Stimulated activated CD4-positive, alpha-beta T cell treated with anti-CD3 and anti-CD28 coated beads, Interleukin-1b, Interleukin-23, amount 100 ng/mL, for 1 hour (primary cell): Measurements from ENCODE around the gene CACNG7.
"Not testable (repeated sequence)": the region's sequence is repeated elsewhere in the genome, so short reads cannot be mapped to it uniquely, and the experiment has no call there.

Experiments
- DNase-seq, 2 donors: peaks; one replicate each; pipeline ENCODE4 v3.0.0-alpha.2; 2020; ENCODE audit warnings: low read depth in 2 of 2

The CACNG7 gene

GRCh38 chr19:53906211-53907192 is 2.6 kb upstream of the CACNG7 start:
- peak; percentile 30 to 53 for DNase-seq

GRCh38 chr19:53907193-53907581 is 1.9 kb upstream of the CACNG7 start:
- no peak for DNase-seq

DNA sequence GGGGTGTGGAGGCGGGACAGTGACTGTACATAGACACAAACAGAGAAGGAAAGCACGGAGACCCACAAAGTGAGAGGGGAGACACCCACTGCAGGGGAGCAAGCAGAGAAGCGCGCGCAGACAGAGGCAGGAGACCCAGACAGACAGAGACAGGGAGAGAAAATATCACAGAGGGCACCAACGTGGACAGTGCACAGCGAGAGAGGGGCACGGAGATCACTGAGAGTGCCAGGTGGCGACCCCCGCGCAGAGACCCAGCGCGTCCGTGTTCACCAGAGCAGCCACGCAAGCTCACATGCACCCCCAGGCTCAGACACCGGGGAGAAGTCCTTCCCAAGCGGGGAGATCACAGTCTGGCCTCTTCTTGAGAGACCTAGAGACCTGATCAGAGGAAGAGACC is 1.4 kb upstream of the CACNG7 start:
- DNase-seq: no peak

DNA sequence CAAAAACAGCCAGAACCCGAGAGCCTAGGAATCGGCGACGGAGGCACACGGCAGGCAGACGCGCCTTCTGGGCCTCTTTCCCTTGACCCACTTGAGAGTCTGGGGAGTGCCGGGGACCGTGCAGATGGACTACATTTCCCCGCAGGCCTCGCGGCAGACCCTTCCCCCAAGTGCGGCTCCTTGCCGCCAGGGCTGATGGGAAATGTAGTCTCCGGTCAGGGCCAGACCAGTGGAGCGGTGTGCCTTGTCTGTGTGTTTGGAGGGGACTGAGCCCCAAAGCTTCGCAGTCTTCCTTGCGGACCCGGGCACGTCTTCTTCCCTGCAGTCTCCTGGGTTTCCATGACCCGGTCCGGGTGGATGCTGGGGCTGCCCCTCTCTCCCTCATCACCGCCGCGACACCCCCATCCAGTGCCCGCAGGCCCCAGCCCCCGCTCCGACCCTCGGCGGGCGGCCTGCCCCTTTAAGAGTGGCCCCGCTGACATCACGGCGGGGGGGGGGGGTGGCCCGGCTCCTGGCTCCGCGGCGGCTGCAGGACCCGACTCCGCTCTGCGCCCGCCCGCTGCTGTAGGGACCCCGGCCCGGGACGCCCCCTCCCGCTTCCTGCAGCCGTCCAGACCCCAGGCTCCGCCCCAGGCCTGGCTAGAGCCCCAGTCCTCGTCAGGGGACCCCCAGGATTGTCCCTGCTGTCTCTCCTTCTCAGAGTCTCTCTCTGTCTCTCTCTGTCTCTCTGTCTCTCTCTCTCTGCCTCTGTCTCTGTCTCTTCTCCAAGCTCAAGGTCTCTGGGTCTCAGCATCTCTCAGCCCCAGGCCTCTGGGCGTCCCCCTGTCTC is 758 bp upstream of the CACNG7 start:
- DNase-seq: peak in 1 of 2 donors; percentile 17

DNA sequence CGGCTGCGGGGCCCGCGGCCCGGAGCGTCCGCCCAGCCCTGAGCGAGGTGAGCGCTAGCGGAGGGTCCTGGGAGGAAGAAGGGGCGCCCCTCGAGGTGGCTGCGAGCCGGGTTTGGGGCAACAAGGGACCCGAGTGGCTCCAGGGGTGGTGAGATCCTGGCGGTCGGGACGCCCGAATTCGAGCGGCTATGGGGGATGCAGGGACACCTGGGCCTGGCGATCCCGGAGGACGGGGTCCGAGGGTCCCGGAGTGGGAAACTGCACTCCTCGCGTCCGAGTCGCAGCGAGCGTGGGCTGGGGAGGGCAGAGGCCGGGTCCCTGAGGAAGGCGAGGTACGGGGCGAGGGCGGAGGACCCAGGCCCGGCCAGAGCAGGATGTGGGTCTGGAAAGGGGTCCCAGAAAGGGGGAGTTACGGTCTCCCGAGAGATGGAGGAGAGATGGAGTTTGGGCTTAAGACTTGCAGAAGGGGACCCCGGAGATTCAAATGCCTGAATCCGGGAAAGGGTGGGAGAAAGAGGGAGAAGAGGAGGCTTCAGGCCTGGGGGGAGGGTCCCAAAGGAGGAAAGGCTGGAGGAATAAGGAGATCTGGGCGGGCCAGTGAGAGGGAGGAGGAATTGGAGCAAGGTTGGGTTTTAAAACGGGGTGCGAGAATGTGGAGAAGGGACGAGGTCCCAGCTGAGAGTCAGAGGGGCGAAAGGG is 542 bp downstream of the CACNG7 start:
- DNase-seq: no peak

- DNase-seq: no peak
Observed at GRCh38 chr19:53910170-53910518, 1.1 kb downstream of the CACNG7 start.

- no peak for DNase-seq
Observed at GRCh38 chr19:53912653-53913052, 3.6 kb downstream of the CACNG7 start.

GRCh38 chr19:53915000-53915399 is 5.9 kb downstream of the CACNG7 start:
- no peak for DNase-seq

GRCh38 chr19:53916004-53916403 is 6.9 kb downstream of the CACNG7 start:
- no peak for DNase-seq

- DNase-seq: no peak
Observed at GRCh38 chr19:53917356-53917755, 8.3 kb downstream of the CACNG7 start.

- no peak for DNase-seq
Observed at GRCh38 chr19:53927739-53928138, 18.7 kb downstream of the CACNG7 start.

DNA sequence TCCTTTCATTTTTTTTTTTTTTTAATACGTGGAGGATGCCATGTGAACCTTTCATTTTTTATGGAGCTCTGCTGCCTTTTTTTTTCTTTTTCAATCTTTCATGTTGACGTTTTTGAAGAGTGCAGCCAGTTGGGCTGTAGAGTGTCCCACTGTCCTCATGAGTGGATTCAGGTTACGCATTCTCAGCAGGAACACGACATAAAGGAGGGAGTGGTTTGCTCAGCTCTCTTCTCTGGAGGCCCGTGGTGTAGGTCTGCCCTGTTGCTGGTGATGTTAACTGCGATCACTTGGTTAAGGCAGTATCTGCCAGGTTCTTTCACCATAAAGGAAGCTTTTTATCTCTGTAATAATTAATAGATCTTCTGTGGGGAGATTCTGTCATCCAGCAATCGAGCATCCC is 27.0 kb downstream of the CACNG7 start:
- no peak for DNase-seq

DNA sequence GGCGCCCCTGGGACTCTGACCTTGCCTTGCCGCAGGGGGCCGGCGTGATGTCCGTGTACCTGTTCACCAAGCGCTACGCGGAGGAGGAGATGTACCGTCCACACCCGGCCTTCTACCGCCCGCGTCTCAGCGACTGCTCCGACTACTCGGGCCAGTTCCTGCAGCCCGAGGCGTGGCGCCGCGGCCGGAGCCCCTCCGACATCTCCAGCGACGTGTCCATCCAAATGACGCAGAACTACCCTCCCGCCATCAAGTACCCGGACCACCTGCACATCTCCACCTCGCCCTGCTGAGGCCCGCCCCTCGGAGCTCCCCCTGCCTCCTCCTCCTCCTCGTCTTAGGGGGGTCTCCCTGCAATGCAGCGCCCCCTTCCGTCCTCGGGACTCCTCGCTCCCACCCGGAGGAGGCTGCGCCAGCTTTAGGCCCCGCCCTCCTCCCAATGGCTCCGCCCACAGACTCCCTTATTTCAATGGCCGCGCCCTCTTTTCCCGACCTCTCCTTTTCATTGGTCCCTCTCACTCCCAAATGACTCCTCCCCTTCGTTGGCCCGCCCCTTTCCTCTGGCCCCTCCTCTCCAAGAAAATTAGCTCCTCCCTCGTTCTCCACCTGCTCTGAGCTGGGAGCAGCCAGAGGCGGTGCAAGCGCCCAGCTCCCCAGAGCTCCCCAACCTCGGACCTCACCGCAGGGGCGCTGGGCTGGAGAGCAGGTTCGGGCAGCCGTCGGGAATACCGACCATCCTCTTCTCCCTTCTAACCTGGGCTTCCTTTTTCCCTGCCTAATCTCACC is 33.1 kb downstream of the CACNG7 start:
- DNase-seq: no peak

- DNase-seq: no peak
Observed at GRCh38 chr19:53944416-53944815, 35.3 kb downstream of the CACNG7 start.

DNA sequence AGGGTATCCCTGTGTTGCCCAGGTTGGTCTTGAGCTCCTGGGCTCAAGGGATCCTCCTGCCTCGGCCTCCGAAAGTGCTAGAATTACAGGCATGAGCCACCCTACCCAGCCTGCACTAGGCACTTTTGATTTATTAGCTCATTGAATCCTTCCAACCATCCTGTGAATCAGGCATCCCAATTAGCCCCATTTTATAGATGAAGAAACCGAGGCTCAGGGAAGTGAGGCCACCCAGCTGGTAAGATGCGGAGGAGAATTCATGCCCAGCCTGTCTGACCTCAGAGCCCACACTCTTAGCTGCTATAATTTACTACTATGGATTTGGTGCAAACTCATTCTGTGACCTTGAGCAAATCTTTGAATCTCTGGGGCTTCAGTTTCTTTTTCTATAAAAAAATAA is 35.9 kb downstream of the CACNG7 start:
- no peak for DNase-seq

DNA sequence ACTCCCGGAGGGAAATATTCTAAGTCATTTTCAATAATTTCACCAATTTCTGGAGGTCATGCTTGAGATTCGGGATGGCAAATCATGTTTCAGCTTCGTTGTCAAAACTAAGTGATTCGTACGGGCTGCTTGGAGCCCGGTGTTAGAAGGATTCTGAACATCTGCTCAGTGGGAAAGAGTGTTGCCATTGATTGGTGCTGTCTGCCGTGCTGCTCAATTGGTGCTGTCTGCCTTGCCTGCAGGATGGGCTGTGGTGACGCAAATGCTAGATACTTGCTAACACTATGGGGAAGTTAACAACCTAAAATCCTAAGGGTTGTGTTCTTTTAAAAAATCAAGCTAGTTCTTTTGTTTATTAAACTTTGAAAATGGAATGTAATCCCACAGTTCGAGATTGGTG is 36.4 kb downstream of the CACNG7 start:
- no peak for DNase-seq

GRCh38 chr19:53945998-53946397 is 36.9 kb downstream of the CACNG7 start:
- no peak for DNase-seq

DNA sequence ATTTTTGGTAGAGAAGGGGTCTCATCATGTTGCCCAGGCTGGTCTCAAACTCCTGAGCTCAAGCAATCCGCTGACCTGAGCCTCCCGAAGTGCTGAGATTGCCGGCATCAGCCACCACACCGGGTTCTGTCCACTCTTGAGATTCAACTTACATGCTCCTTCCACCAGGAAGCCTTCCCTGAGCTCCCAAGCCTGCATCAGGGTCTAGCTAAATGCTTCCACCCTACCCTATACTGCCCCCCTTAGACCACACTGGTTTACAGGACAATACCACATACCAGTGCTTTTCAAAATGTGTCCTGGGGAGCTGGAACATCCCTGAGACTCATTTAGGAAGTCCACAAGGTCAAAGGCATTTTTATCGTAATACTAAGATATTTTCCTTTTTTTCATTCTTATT is 38.5 kb downstream of the CACNG7 start:
- no peak for DNase-seq

DNA sequence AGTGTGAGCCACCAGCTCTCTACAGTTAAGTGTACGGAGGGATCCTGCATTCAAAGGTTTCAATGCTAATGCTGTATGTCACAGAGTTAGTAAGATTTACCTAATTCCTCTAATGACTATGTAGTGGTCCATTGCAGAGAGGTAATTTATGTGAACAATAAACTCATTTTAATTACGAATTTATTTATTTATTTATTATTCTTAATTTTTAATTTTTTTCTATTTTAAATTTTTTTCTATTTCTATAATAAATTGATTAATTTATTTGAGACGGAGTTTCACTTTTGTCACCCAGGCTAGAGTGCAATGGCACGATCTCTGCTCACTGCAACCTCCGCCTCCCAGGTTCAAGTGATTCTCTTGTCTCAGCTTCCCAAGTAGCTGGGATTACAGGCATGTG is 39.5 kb downstream of the CACNG7 start:
- not testable (repeated sequence) for DNase-seq

DNA sequence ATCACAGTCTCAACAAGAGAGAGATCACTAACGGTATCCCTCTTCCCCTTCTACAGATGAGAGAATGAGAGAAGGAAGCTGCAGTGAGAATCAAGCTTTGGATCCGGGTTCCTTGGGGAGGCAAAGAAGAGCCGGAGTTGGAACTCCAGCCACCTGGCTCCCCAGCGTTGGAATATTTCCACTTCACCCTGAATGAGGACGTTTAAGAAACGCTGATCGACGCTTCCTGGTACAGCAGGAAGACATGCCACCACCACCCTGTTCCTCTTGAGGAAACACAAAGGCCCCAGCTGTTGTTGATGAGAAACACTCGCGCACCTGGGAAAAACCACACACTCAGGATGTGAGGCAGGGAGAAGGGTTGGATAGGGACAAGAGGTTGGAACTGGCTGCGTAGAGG is 42.4 kb downstream of the CACNG7 start:
- no peak for DNase-seq

GRCh38 chr19:53951947-53952346 is 42.9 kb downstream of the CACNG7 start:
- no peak for DNase-seq
